Muscle layer of colon (tissue), 2 donors: ENCODE results near the gene PHF3.
"Not testable (repeated sequence)": the region's sequence is repeated elsewhere in the genome, so short reads cannot be mapped to it uniquely, and the experiment has no call there.

Source experiments
- H3K27ac ChIP-seq: one replicate; pipeline ENCODE4 v1.7.0; 2013; ENCODE audit warnings: low read depth, mild to moderate bottlenecking, low read length, moderate library complexity
- H3K27me3 ChIP-seq, 2 donors: one replicate each; pipeline ENCODE4 v1.7.0; 2013; ENCODE audit warnings: low read length in 2 of 2, mild to moderate bottlenecking in 2 of 2; ENCODE audit not compliant: insufficient read depth in 2 of 2, control insufficient read depth in 1 of 2
- H3K36me3 ChIP-seq: one replicate; pipeline ENCODE4 v1.7.0; 2013; ENCODE audit warnings: mild to moderate bottlenecking, low read length; ENCODE audit not compliant: insufficient read depth
- H3K4me1 ChIP-seq: one replicate; pipeline ENCODE4 v1.7.0; 2013; ENCODE audit warnings: mild to moderate bottlenecking, low read length; ENCODE audit not compliant: insufficient read depth
- H3K4me3 ChIP-seq, 2 donors: one replicate each; pipeline ENCODE4 v1.7.0; 2013; ENCODE audit warnings: low read length in 2 of 2, low read depth in 1 of 2, mild to moderate bottlenecking in 1 of 2, moderate library complexity in 1 of 2
- H3K9ac ChIP-seq: one replicate; pipeline ENCODE4 v1.7.0; 2013; ENCODE audit warnings: low read length
- H3K9me3 ChIP-seq: one replicate; pipeline ENCODE4 v1.7.0; 2013; ENCODE audit warnings: mild to moderate bottlenecking, low read length
- donor health status: abdominal sarcoma.
- donor health status: Adenocarcinoma of cecum.

Gene PHF3

GRCh38 chr6:63714091-63714490 lies 78.5 kb downstream of the PHF3 start:
- H3K9ac ChIP-seq: no peak overlapping the region
- H3K4me1 ChIP-seq: no peaks in the 10 kb centered on the region
- no peak overlapping the region for H3K27ac ChIP-seq
- H3K36me3 ChIP-seq: peaks cover 33% of the 10 kb centered on the region
- H3K9me3 ChIP-seq: no peaks in the 10 kb centered on the region
- H3K27me3 ChIP-seq: no peaks in the 10 kb centered on the region
- no peak overlapping the region for H3K4me3 ChIP-seq

GRCh38 chr6:63716169-63716568 lies 80.6 kb downstream of the PHF3 start:
- no peak overlapping the region for H3K9ac ChIP-seq
- H3K4me1 ChIP-seq: no peaks in the 10 kb centered on the region
- H3K27ac ChIP-seq: no peak overlapping the region
- peaks cover 16% of the 10 kb centered on the region for H3K36me3 ChIP-seq
- H3K9me3 ChIP-seq: no peaks in the 10 kb centered on the region
- H3K4me3 ChIP-seq: no peak overlapping the region
- no peaks in the 10 kb centered on the region for H3K27me3 ChIP-seq

GRCh38 chr6:63721181-63721580 lies 85.6 kb downstream of the PHF3 start:
- Histone ChIP-seq H3K9ac (no peak overlapping the region), H3K9me3 (no peaks in the 10 kb centered on the region), H3K36me3 (no peaks in the 10 kb centered on the region), H3K27me3 (no peaks in the 10 kb centered on the region), H3K4me3 (no peak overlapping the region), H3K27ac (no peak overlapping the region), H3K4me1 (no peaks in the 10 kb centered on the region)

GRCh38 chr6:63724721-63725120 lies 89.1 kb downstream of the PHF3 start:
- Histone ChIP-seq H3K4me3 (no peak overlapping the region), H3K36me3 (no peaks in the 10 kb centered on the region), H3K27me3 (no peaks in the 10 kb centered on the region), H3K27ac (no peak overlapping the region), H3K9ac (no peak overlapping the region), H3K4me1 (no peaks in the 10 kb centered on the region), H3K9me3 (no peaks in the 10 kb centered on the region)

GRCh38 chr6:63730311-63730710 lies 94.7 kb downstream of the PHF3 start:
- Histone ChIP-seq H3K27ac (no peak overlapping the region), H3K9me3 (no peaks in the 10 kb centered on the region), H3K4me1 (no peaks in the 10 kb centered on the region), H3K4me3 (no peak overlapping the region), H3K9ac (no peak overlapping the region), H3K36me3 (no peaks in the 10 kb centered on the region), H3K27me3 (no peaks in the 10 kb centered on the region)

GRCh38 chr6:63731930-63732329 lies 96.3 kb downstream of the PHF3 start:
- no peak overlapping the region for H3K4me3 ChIP-seq
- no peaks in the 10 kb centered on the region for H3K9me3 ChIP-seq
- no peak overlapping the region for H3K9ac ChIP-seq
- H3K36me3 ChIP-seq: no peaks in the 10 kb centered on the region
- H3K27ac ChIP-seq: no peak overlapping the region
- H3K27me3 ChIP-seq: no peaks in the 10 kb centered on the region
- H3K4me1 ChIP-seq: no peaks in the 10 kb centered on the region

- H3K27me3 ChIP-seq: no peaks in the 10 kb centered on the region
- no peaks in the 10 kb centered on the region for H3K9me3 ChIP-seq
- H3K9ac ChIP-seq: no peak overlapping the region
- no peaks in the 10 kb centered on the region for H3K4me1 ChIP-seq
- no peak overlapping the region for H3K27ac ChIP-seq
- H3K36me3 ChIP-seq: no peaks in the 10 kb centered on the region
- H3K4me3 ChIP-seq: no peak overlapping the region
Observed at GRCh38 chr6:63732336-63732735, 96.7 kb downstream of the PHF3 start.

GRCh38 chr6:63734923-63735322 lies 99.3 kb downstream of the PHF3 start:
- Histone ChIP-seq H3K4me3 (no peak overlapping the region), H3K36me3 (no peaks in the 10 kb centered on the region), H3K27me3 (no peaks in the 10 kb centered on the region), H3K4me1 (no peaks in the 10 kb centered on the region), H3K27ac (no peak overlapping the region), H3K9ac (no peak overlapping the region), H3K9me3 (no peaks in the 10 kb centered on the region)

- not testable (repeated sequence) for H3K27me3 ChIP-seq, H3K4me1 ChIP-seq, H3K9me3 ChIP-seq
Observed at GRCh38 chr6:63738190-63738589, 102.6 kb downstream of the PHF3 start.

GRCh38 chr6:63739094-63739687 lies 103.6 kb downstream of the PHF3 start:
- H3K9me3 ChIP-seq: no peaks in the 10 kb centered on the region
- H3K27ac ChIP-seq: no peak overlapping the region
- no peaks in the 10 kb centered on the region for H3K27me3 ChIP-seq
- no peaks in the 10 kb centered on the region for H3K4me1 ChIP-seq
- H3K4me3 ChIP-seq: no peak overlapping the region
- H3K36me3 ChIP-seq: no peaks in the 10 kb centered on the region
- no peak overlapping the region for H3K9ac ChIP-seq

More at GRCh38 chr6:63738190-63738589, 102.6 kb downstream of the PHF3 start:
- H3K9ac ChIP-seq, H3K27ac ChIP-seq, H3K4me3 ChIP-seq, H3K36me3 ChIP-seq: not testable (repeated sequence)

- Histone ChIP-seq H3K4me1 (no peaks in the 10 kb centered on the region), H3K9ac (no peak overlapping the region), H3K9me3 (no peaks in the 10 kb centered on the region), H3K36me3 (no peaks in the 10 kb centered on the region), H3K4me3 (no peak overlapping the region), H3K27me3 (no peaks in the 10 kb centered on the region), H3K27ac (no peak overlapping the region)
Observed at GRCh38 chr6:63740709-63741108, 105.1 kb downstream of the PHF3 start.

- Histone ChIP-seq H3K27ac (no peak overlapping the region), H3K9me3 (no peaks in the 10 kb centered on the region), H3K4me1 (no peaks in the 10 kb centered on the region), H3K36me3 (no peaks in the 10 kb centered on the region), H3K9ac (no peak overlapping the region), H3K4me3 (no peak overlapping the region), H3K27me3 (no peaks in the 10 kb centered on the region)
Observed at GRCh38 chr6:63742060-63742459, 106.5 kb downstream of the PHF3 start.
